Activated CD4-positive, alpha-beta memory T cell treated with anti-CD3 and anti-CD28 coated beads for 36 hours (primary cell): ENCODE data around the gene SH3D19. TPM values are rescaled to one million over a fixed set of nuclear protein-coding genes. Genes with fewer than 3 reads are reported as not detected.

Experiments used
- CTCF ChIA-PET: fragments of 350-600 bp; sonication (Branson Sonifier 250); formaldehyde crosslinking; loops from one replicate; lab custom pipeline; 2021; ENCODE audit warnings: antibody characterized with exemption, inconsistent platforms; lab: Charles Lee
- POLR2A ChIA-PET: fragments of 350-600 bp; sonication (Branson Sonifier 250); formaldehyde crosslinking; loops from one replicate; lab custom pipeline; 2021; ENCODE audit warnings: antibody characterized with exemption; lab: Charles Lee
- DNase-seq: peaks from one replicate; pipeline ENCODE4 v3.0.0-alpha.2; 2020
- H3K27ac Mint-ChIP-seq: one replicate; pipeline ENCODE4 v1.8.0; 2021; ENCODE audit warnings: mixed read lengths
- H3K27me3 Mint-ChIP-seq: one replicate; pipeline ENCODE4 v1.8.0; 2021; ENCODE audit warnings: mixed read lengths
- H3K36me3 Mint-ChIP-seq: one replicate; pipeline ENCODE4 v1.8.0; 2021; ENCODE audit warnings: mixed read lengths
- H3K4me1 Mint-ChIP-seq: one replicate; pipeline ENCODE4 v1.8.0; 2021; ENCODE audit warnings: low read depth, mixed read lengths
- H3K4me3 Mint-ChIP-seq: one replicate; pipeline ENCODE4 v1.8.0; 2021; ENCODE audit warnings: mild to moderate bottlenecking, mixed read lengths
- H3K9me3 Mint-ChIP-seq: one replicate; pipeline ENCODE4 v1.8.0; 2021; ENCODE audit warnings: mixed read lengths
- intact Hi-C: fragments of 100-400 bp; cut with micrococcal nuclease; formaldehyde crosslinking; loops from one replicate; pipeline ENCODE4 v1.15.1; 2023
- total RNA-seq, 2 experiments: library from RNA; stranded (reverse); gene quantifications; one replicate each; pipeline ENCODE4 v1.2.3, GENCODE V29; 2021

Gene SH3D19
- total RNA-seq = under 1 TPM in 1 of 2 experiments, not detected in 1; 0.68 TPM

DNA sequence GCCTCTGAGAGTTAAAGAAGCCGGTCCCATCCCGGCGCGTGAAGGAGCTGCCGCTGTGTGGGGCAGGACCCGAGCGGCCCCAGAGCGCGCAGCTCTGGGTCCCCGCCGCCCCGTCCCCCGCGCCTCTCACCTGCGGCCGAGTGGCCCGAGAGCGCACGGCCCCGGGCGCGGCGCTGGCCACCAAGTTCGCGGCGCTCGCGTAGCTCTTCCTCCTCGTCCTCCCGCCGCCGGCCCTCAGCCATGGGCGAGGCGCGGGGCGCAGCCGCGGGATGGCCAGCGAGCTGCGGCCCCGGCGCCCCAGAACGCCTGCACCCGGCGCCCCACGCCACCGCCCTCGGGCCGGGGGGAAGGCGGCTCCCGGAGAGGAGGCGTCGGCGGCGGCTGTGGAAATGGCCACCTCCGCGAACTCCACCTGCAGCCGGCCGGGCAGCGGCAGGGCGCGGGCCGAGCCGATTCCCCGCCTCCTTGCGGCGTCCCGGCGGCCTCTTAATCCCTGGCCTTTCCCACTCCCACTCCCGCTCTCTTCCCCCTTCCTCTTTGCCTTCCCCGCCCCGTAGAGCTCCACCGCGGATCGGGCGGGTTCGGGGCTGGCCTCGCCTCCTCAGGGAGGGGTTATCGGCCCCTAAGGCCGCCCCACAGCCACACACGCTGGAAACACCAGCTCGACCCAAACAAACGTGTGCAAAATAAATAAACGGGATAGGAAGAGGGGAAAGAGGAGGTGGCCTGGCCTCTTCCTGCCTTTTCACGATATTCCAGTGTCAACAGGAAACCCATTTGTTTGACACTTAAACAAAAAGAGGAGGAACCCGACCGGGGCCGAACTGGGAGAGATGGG, at the start of gene SH3D19:
Gene SH3D19, minus strand, starts transcription at position 495 of the 838 bp plus-strand sequence. Its CDS starts 253 bp downstream, at position 242.
- Mint-ChIP-seq H3K4me1 (peaks cover 11% of the 10 kb centered on the region), H3K36me3 (no peaks in the 10 kb centered on the region), H3K27me3 (peaks cover 38% of the 10 kb centered on the region), H3K9me3 (no peaks in the 10 kb centered on the region), H3K27ac (no peak within 1 kb of the TSS), H3K4me3 (peak within 1 kb of the TSS; percentile 72)
- ChIA-PET POLR2A (no interaction called here), CTCF (no interaction called here)
- intact Hi-C loops = no loop called here
- DNase-seq = no peak

GRCh38 chr4:151362404-151363164, 37.2 kb upstream of the SH3D19 start:
- peaks cover 2% of the 10 kb centered on the region for H3K4me1 Mint-ChIP-seq
- DNase-seq = peak; percentile 86
- no peaks in the 10 kb centered on the region for H3K9me3 Mint-ChIP-seq
- H3K27ac Mint-ChIP-seq = no peak overlapping the region
- H3K4me3 Mint-ChIP-seq = no peak overlapping the region
- ChIA-PET CTCF (interaction anchor here (0.7 to 1.2 kb wide), 4 partner anchors 48 to 245 kb away, joined by 3 to 6 read pairs (median 4); partner anchors contain the start of gene PRSS48), POLR2A (no interaction called here)
- no peaks in the 10 kb centered on the region for H3K36me3 Mint-ChIP-seq
- no peaks in the 10 kb centered on the region for H3K27me3 Mint-ChIP-seq
- intact Hi-C loops = loop anchor here (1.0 to 2.0 kb wide), 3 partner anchors 46 to 245 kb away; partner anchors contain the start of gene PRSS48

DNA sequence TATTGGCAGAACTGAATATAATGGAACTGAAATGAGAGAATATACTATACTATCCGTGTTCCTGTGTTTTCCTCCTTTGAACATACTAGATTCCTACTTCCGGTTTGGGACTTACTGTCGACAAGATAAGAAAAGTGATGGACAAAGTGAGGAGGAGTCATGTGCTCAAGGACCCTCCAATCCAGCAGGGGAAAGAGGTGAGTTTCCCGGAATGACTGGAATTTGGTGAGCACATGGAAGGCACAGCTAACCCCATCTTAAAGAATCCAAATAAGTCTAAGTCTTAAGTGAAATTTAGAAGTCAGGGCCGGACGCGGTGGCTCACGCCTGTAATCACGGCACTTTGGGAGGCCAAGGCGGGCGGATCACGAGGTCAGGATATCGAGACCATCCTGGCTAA, 36.6 kb upstream of the SH3D19 start:
- intact Hi-C loops = loop anchor here (1.0 to 2.0 kb wide), 3 partner anchors 46 to 245 kb away; partner anchors contain the start of gene PRSS48
- ChIA-PET POLR2A (no interaction called here), CTCF (interaction anchor here (1.0 to 1.2 kb wide), 2 partner anchors 85 to 244 kb away, joined by 5 to 6 read pairs; partner anchors contain the start of gene PRSS48)
- Mint-ChIP-seq H3K4me3 (no peak overlapping the region), H3K4me1 (peaks cover 2% of the 10 kb centered on the region), H3K27ac (no peak overlapping the region), H3K36me3 (no peaks in the 10 kb centered on the region), H3K9me3 (no peaks in the 10 kb centered on the region), H3K27me3 (no peaks in the 10 kb centered on the region)
- no peak for DNase-seq

GRCh38 chr4:151361126-151361525, 35.7 kb upstream of the SH3D19 start:
- H3K36me3 Mint-ChIP-seq = no peaks in the 10 kb centered on the region
- DNase-seq = no peak
- H3K27me3 Mint-ChIP-seq = peaks cover 2% of the 10 kb centered on the region
- no peaks in the 10 kb centered on the region for H3K9me3 Mint-ChIP-seq
- ChIA-PET POLR2A (no interaction called here), CTCF (interaction anchor here (1.9 kb wide), 1 partner anchor 244 kb away, joined by 7 read pairs; no protein-coding TSS in a partner anchor)
- H3K4me3 Mint-ChIP-seq = no peak overlapping the region
- H3K4me1 Mint-ChIP-seq = peaks cover 2% of the 10 kb centered on the region
- no peak overlapping the region for H3K27ac Mint-ChIP-seq
- intact Hi-C loops = no loop called here

DNA sequence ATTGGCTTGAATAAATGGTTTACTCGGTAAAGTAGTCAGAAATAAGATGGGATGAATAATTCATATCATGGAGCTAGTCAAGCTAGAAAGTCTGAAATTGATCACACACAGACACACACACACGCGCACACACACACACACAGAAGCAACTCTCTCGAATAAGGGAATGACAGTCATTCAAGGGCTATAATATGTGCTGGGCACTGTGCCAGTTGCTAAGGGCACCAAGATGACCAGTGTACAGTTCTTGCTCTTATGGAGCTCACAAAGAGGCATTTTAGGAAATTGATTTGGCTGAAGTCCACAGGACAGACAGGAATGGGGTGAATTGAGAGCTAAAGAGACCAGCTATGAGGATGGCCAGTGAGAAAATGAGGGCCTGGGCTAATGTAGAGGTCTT, 34.2 kb upstream of the SH3D19 start:
- intact Hi-C loops = no loop called here

GRCh38 chr4:151358266-151358665, 32.9 kb upstream of the SH3D19 start:
- Mint-ChIP-seq H3K27ac (no peak overlapping the region), H3K4me1 (peaks cover 2% of the 10 kb centered on the region), H3K27me3 (peaks cover 4% of the 10 kb centered on the region), H3K4me3 (no peak overlapping the region), H3K9me3 (no peaks in the 10 kb centered on the region), H3K36me3 (no peaks in the 10 kb centered on the region)
- no peak for DNase-seq
- CTCF ChIA-PET = no interaction called here
- intact Hi-C loops = no loop called here
- POLR2A ChIA-PET = no interaction called here

More for the DNA sequence above, 34.2 kb upstream of the SH3D19 start:
- no peak for DNase-seq
- Mint-ChIP-seq H3K27me3 (peaks cover 4% of the 10 kb centered on the region), H3K4me1 (peaks cover 2% of the 10 kb centered on the region), H3K9me3 (no peaks in the 10 kb centered on the region), H3K36me3 (no peaks in the 10 kb centered on the region), H3K4me3 (no peak overlapping the region), H3K27ac (no peak overlapping the region)
- ChIA-PET POLR2A (no interaction called here), CTCF (interaction anchor here (1.9 kb wide), 1 partner anchor 242 kb away, joined by 7 read pairs; no protein-coding TSS in a partner anchor)

GRCh38 chr4:151356510-151356909, 31.1 kb upstream of the SH3D19 start:
- no peaks in the 10 kb centered on the region for H3K4me1 Mint-ChIP-seq
- H3K4me3 Mint-ChIP-seq = no peak overlapping the region
- H3K27me3 Mint-ChIP-seq = peaks cover 5% of the 10 kb centered on the region
- no peak overlapping the region for H3K27ac Mint-ChIP-seq
- no peaks in the 10 kb centered on the region for H3K9me3 Mint-ChIP-seq
- ChIA-PET POLR2A (no interaction called here), CTCF (no interaction called here)
- no peaks in the 10 kb centered on the region for H3K36me3 Mint-ChIP-seq
- intact Hi-C loops = no loop called here
- no peak for DNase-seq

- CTCF ChIA-PET = interaction anchor here (0.6 kb wide), 1 partner anchor 13 kb away, joined by 3 read pairs; no protein-coding TSS in a partner anchor
- peaks cover 5% of the 10 kb centered on the region for H3K27me3 Mint-ChIP-seq
- intact Hi-C loops = loop anchor here (2.0 kb wide), 1 partner anchor 254 kb away; no protein-coding TSS in a partner anchor
- no peak overlapping the region for H3K4me3 Mint-ChIP-seq
- POLR2A ChIA-PET = no interaction called here
- H3K9me3 Mint-ChIP-seq = no peaks in the 10 kb centered on the region
- DNase-seq = no peak
- H3K36me3 Mint-ChIP-seq = no peaks in the 10 kb centered on the region
- H3K27ac Mint-ChIP-seq = no peak overlapping the region
- no peaks in the 10 kb centered on the region for H3K4me1 Mint-ChIP-seq
Measured at GRCh38 chr4:151355155-151355554, 29.8 kb upstream of the SH3D19 start.

DNA sequence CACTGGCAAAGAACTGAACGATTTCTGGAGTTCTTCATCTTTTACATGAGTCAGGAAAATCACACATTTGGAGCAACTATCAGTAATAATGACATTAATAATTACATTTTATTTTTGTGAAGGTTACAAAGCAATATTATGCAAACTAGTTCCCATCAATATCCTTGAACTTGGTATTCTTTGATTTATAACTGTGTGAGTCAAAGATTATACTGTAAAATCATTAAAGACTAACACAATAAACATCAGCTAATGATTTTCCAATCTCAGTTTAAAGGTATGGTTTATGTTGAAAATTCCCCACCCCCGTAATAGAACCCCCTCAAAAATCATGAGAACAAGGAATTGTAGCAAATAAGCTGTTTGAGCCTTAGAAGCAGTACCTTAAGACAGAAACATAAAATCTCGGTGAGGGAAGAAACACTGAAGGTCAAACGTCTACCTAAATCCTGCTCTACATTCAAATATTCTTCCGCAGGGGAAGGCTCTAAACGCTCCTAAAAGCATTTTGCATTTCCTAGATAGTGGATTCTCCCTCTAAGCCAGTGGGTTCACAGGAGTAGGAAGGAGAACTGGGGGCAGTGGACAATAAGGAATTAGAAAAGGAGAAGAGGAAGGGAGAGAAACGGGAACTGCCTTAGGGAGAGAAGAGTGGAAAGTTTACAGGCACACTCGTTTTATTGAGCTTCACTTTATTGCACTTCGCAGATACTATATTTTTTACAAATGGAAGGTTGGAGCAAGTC, 22.3 kb upstream of the SH3D19 start:
- no peaks in the 10 kb centered on the region for H3K36me3 Mint-ChIP-seq

DNA sequence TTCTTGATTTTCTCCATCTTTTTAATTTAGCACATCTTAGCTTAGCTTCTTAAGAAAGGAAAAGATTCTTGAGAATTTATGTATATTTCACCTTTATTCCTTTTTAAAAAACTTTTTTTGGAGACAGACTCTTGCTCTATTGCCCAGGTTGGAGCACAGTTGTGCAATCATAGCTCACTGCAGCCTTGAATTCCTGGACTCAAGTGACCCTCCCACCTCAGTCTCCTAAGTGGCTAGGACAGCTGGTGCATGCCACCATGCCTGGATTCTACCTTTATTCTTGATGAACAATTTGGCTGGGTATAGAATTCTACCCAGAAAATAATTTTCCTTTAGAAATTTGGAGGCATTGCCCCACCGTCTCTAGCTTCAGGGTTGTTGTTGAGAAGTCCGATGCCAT, 19.5 kb upstream of the SH3D19 start:
- no peak overlapping the region for H3K4me3 Mint-ChIP-seq
- ChIA-PET POLR2A (no interaction called here), CTCF (no interaction called here)
- no peaks in the 10 kb centered on the region for H3K4me1 Mint-ChIP-seq
- peaks cover 1% of the 10 kb centered on the region for H3K27me3 Mint-ChIP-seq
- no peaks in the 10 kb centered on the region for H3K36me3 Mint-ChIP-seq
- no peak for DNase-seq
- intact Hi-C loops = no loop called here
- no peak overlapping the region for H3K27ac Mint-ChIP-seq
- H3K9me3 Mint-ChIP-seq = no peaks in the 10 kb centered on the region

More for the DNA sequence above, 22.3 kb upstream of the SH3D19 start:
- no peak for DNase-seq
- intact Hi-C loops = no loop called here
- Mint-ChIP-seq H3K4me3 (no peak overlapping the region), H3K27ac (no peak overlapping the region), H3K4me1 (no peaks in the 10 kb centered on the region), H3K27me3 (peaks cover 1% of the 10 kb centered on the region), H3K9me3 (no peaks in the 10 kb centered on the region)
- ChIA-PET POLR2A (no interaction called here), CTCF (no interaction called here)

DNA sequence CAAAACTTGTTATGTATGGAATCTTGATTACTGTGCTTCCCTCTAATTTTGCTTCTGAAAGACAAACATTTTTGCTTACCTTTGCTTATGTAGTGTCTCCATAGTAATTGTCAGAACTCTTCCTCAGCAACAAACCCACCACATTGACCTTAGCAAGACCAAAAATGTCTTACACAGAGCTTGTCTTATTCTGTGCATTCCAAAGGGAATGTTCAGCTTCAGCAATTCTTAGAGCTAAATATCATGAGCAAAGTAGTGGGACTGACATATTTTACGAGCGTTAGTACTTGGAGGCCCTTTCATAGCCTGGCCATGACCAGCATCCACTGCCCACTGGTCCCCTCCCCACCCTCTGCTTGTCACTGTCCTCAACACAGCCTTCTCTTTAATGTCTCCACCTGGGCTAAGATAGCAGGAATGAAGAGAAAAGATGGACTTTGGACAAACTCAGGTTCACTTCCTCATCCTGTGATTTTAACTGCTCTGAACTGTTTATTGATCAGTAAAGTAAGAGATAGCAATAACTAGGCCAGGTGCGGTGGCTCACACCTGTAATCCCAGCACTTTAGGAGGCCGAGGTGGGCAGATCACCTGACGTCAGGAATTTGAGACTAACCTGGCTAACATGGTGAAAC, 15.5 kb upstream of the SH3D19 start:
- H3K4me3 Mint-ChIP-seq = no peak overlapping the region
- POLR2A ChIA-PET = no interaction called here

More for the DNA sequence above, 15.5 kb upstream of the SH3D19 start:
- intact Hi-C loops = no loop called here
- Mint-ChIP-seq H3K4me1 (no peaks in the 10 kb centered on the region), H3K36me3 (no peaks in the 10 kb centered on the region), H3K27me3 (peaks cover 3% of the 10 kb centered on the region), H3K9me3 (no peaks in the 10 kb centered on the region), H3K27ac (no peak overlapping the region)
- no peak for DNase-seq
- CTCF ChIA-PET = no interaction called here
